ENCODE data around the gene USHBP1. TPM values are rescaled to one million over a fixed set of nuclear protein-coding genes. Genes with fewer than 3 reads are reported as not detected.

Gene USHBP1
- total and polyA plus RNA-seq, 2 experiments from 2014 or later: not detected

- Histone ChIP-seq H3K79me2 (ENCODE audit: insufficient read depth) (no peaks in the 10 kb centered on the region; the same call in 1 of the 2 replicates), H3K4me3 (no peak overlapping the region), H3K9me2 (ENCODE audit: insufficient read depth) (no peaks in the 10 kb centered on the region), H2AFZ (no peak overlapping the region), H3F3A (ENCODE audit: insufficient read depth) (no peaks in the 10 kb centered on the region; the same call in 1 of the 2 replicates), H3K27me3 (replicated peaks; ENCODE audit: insufficient read depth) (no peaks in the 10 kb centered on the region), H4K20me1 (ENCODE audit: insufficient read depth) (no peaks in the 10 kb centered on the region), H3K36me3 (ENCODE audit: low read depth) (peaks cover 33% of the 10 kb centered on the region), H3K4me2 (ENCODE audit: unreplicated experiment) (no peak overlapping the region), H3K9me3 (ENCODE audit: low read depth) (no peaks in the 10 kb centered on the region), H3K4me1 (ENCODE audit: insufficient read depth) (no peaks in the 10 kb centered on the region), H3K9ac (no peak overlapping the region), H3K27ac (no peak overlapping the region)
- TF ChIP-seq EZH2phosphoT487 (IDR thresholded peaks at IDR 0.05; ENCODE audit: insufficient read depth, low read depth) (no peak), EZH2 (IDR thresholded peaks at IDR 0.05; ENCODE audit: insufficient read depth, poor library complexity, severe bottlenecking) (no peak)
- no peak for DNase-seq
- WGBS, 2 experiments (ENCODE audit: low coverage in 1 of 2, low lambda C conversion rate in 2 of 2, missing lambda C conversion rate in 2 of 2): 84 to 96% methylated on average over 13 to 16 of the region's 16 CpGs
- in situ Hi-C loops (cut with MboI): no loop called here
Measured at GRCh38 chr19:17200408-17201079, 64.0 kb downstream of the USHBP1 start.

Other genes starting within 250 kb of the USHBP1 start
- 0.76 and 0.89 TPM in 2 replicates for gene CPAMD8, start 237.9 kb downstream of the USHBP1 start, total RNA-seq (2014; rRNA removed; shearing (Covaris generic))
- gene CPAMD8, start 237.9 kb downstream of the USHBP1 start, polyA plus RNA-seq (2016; fragmentation: Nextera tagmentation; extraction: Ambion mirVana): 0.20 and 0.80 TPM in 2 replicates
- gene HAUS8, start 189.3 kb downstream of the USHBP1 start, total RNA-seq (2014; rRNA removed; shearing (Covaris generic)): 1.0 and 3.4 TPM in 2 replicates
- gene HAUS8, start 189.3 kb downstream of the USHBP1 start, polyA plus RNA-seq (2016; fragmentation: Nextera tagmentation; extraction: Ambion mirVana): 8.2 and 10.6 TPM in 2 replicates
- gene MYO9B, start 189.0 kb downstream of the USHBP1 start, total RNA-seq (2014; rRNA removed; shearing (Covaris generic)): 49.1 and 71.8 TPM in 2 replicates
- gene MYO9B, start 189.0 kb downstream of the USHBP1 start, polyA plus RNA-seq (2016; fragmentation: Nextera tagmentation; extraction: Ambion mirVana): 18.6 and 20.1 TPM in 2 replicates
- 13.2 and 29.0 TPM in 2 replicates for gene USE1, start 49.4 kb downstream of the USHBP1 start, total RNA-seq (2014; rRNA removed; shearing (Covaris generic))
- 29.6 and 32.3 TPM in 2 replicates for gene USE1, start 49.4 kb downstream of the USHBP1 start, polyA plus RNA-seq (2016; fragmentation: Nextera tagmentation; extraction: Ambion mirVana)
- gene OCEL1, start 38.5 kb downstream of the USHBP1 start, total RNA-seq (2014; rRNA removed; shearing (Covaris generic)): 1.3 and 1.8 TPM in 2 replicates
- 17.1 and 17.4 TPM in 2 replicates for gene OCEL1, start 38.5 kb downstream of the USHBP1 start, polyA plus RNA-seq (2016; fragmentation: Nextera tagmentation; extraction: Ambion mirVana)
- gene NR2F6, start 18.8 kb downstream of the USHBP1 start, total RNA-seq (2014; rRNA removed; shearing (Covaris generic)): 82.5 and 96.7 TPM in 2 replicates
- gene NR2F6, start 18.8 kb downstream of the USHBP1 start, polyA plus RNA-seq (2016; fragmentation: Nextera tagmentation; extraction: Ambion mirVana): 11.7 and 14.1 TPM in 2 replicates
- gene BABAM1, start 2.7 kb upstream of the USHBP1 start, total RNA-seq (2014; rRNA removed; shearing (Covaris generic)): 78.5 and 82.7 TPM in 2 replicates
- gene BABAM1, start 2.7 kb upstream of the USHBP1 start, polyA plus RNA-seq (2016; fragmentation: Nextera tagmentation; extraction: Ambion mirVana): 90.3 and 99.6 TPM in 2 replicates
- gene ANKLE1, start 17.2 kb upstream of the USHBP1 start, total RNA-seq (2014; rRNA removed; shearing (Covaris generic)): 0.54 and 1.4 TPM in 2 replicates
- gene ANKLE1, start 17.2 kb upstream of the USHBP1 start, polyA plus RNA-seq (2016; fragmentation: Nextera tagmentation; extraction: Ambion mirVana): 0.14 and 0.31 TPM in 2 replicates
- 10.9 and 19.1 TPM in 2 replicates for gene ABHD8, start 38.7 kb upstream of the USHBP1 start, total RNA-seq (2014; rRNA removed; shearing (Covaris generic))
- 8.7 and 9.1 TPM in 2 replicates for gene ABHD8, start 38.7 kb upstream of the USHBP1 start, polyA plus RNA-seq (2016; fragmentation: Nextera tagmentation; extraction: Ambion mirVana)
- 14.7 and 23.0 TPM in 2 replicates for gene MRPL34, start 41.1 kb upstream of the USHBP1 start, total RNA-seq (2014; rRNA removed; shearing (Covaris generic))
- gene MRPL34, start 41.1 kb upstream of the USHBP1 start, polyA plus RNA-seq (2016; fragmentation: Nextera tagmentation; extraction: Ambion mirVana): 74.5 and 78.8 TPM in 2 replicates
- 10.9 and 40.8 TPM in 2 replicates for gene DDA1, start 44.8 kb upstream of the USHBP1 start, total RNA-seq (2014; rRNA removed; shearing (Covaris generic))
- gene DDA1, start 44.8 kb upstream of the USHBP1 start, polyA plus RNA-seq (2016; fragmentation: Nextera tagmentation; extraction: Ambion mirVana): 87.8 and 96.9 TPM in 2 replicates
- gene ANO8, start 70.1 kb upstream of the USHBP1 start, total RNA-seq (2014; rRNA removed; shearing (Covaris generic)): 2.8 and 4.0 TPM in 2 replicates
- gene ANO8, start 70.1 kb upstream of the USHBP1 start, polyA plus RNA-seq (2016; fragmentation: Nextera tagmentation; extraction: Ambion mirVana): 0.52 and 0.61 TPM in 2 replicates
- 11.4 and 14.8 TPM in 2 replicates for gene GTPBP3, start 72.8 kb upstream of the USHBP1 start, total RNA-seq (2014; rRNA removed; shearing (Covaris generic))
- 7.6 and 7.9 TPM in 2 replicates for gene GTPBP3, start 72.8 kb upstream of the USHBP1 start, polyA plus RNA-seq (2016; fragmentation: Nextera tagmentation; extraction: Ambion mirVana)
- gene PLVAP, start 112.6 kb upstream of the USHBP1 start, total RNA-seq (2014; rRNA removed; shearing (Covaris generic)): not detected in 2 replicates
- not detected in 2 replicates for gene PLVAP, start 112.6 kb upstream of the USHBP1 start, polyA plus RNA-seq (2016; fragmentation: Nextera tagmentation; extraction: Ambion mirVana)
- not detected in 2 replicates for gene CCDC194, start 129.5 kb upstream of the USHBP1 start, total RNA-seq (2014; rRNA removed; shearing (Covaris generic))
- gene CCDC194, start 129.5 kb upstream of the USHBP1 start, polyA plus RNA-seq (2016; fragmentation: Nextera tagmentation; extraction: Ambion mirVana): not detected in 2 replicates
- not detected in 2 replicates for gene BST2, start 140.9 kb upstream of the USHBP1 start, total RNA-seq (2014; rRNA removed; shearing (Covaris generic))
- gene BST2, start 140.9 kb upstream of the USHBP1 start, polyA plus RNA-seq (2016; fragmentation: Nextera tagmentation; extraction: Ambion mirVana): 0.75 and 0.79 TPM in 2 replicates
- gene MVB12A, start 155.3 kb upstream of the USHBP1 start, total RNA-seq (2014; rRNA removed; shearing (Covaris generic)): 68.3 and 73.9 TPM in 2 replicates
- 49.6 and 55.3 TPM in 2 replicates for gene MVB12A, start 155.3 kb upstream of the USHBP1 start, polyA plus RNA-seq (2016; fragmentation: Nextera tagmentation; extraction: Ambion mirVana)
- 0.22 TPM in 1 of 2 replicates, not detected in the other for gene TMEM221, start 183.9 kb upstream of the USHBP1 start, total RNA-seq (2014; rRNA removed; shearing (Covaris generic))
- 0.30 TPM in 1 of 2 replicates, not detected in the other for gene TMEM221, start 183.9 kb upstream of the USHBP1 start, polyA plus RNA-seq (2016; fragmentation: Nextera tagmentation; extraction: Ambion mirVana)
- gene NXNL1, start 196.2 kb upstream of the USHBP1 start, total RNA-seq (2014; rRNA removed; shearing (Covaris generic)): not detected in 2 replicates
- not detected in 2 replicates for gene NXNL1, start 196.2 kb upstream of the USHBP1 start, polyA plus RNA-seq (2016; fragmentation: Nextera tagmentation; extraction: Ambion mirVana)
- 30.0 and 34.0 TPM in 2 replicates for gene SLC27A1, start 205.8 kb upstream of the USHBP1 start, total RNA-seq (2014; rRNA removed; shearing (Covaris generic))
- 20.4 and 21.9 TPM in 2 replicates for gene SLC27A1, start 205.8 kb upstream of the USHBP1 start, polyA plus RNA-seq (2016; fragmentation: Nextera tagmentation; extraction: Ambion mirVana)
- 96.0 and 125 TPM in 2 replicates for gene PGLS, start 246.9 kb upstream of the USHBP1 start, total RNA-seq (2014; rRNA removed; shearing (Covaris generic))
- gene PGLS, start 246.9 kb upstream of the USHBP1 start, polyA plus RNA-seq (2016; fragmentation: Nextera tagmentation; extraction: Ambion mirVana): 135 and 140 TPM in 2 replicates